GM19467 (cell line): ENCODE data around the gene CHD9.

ENCODE experiments used
- ATAC-seq: cut with Tn5 transposase; IDR thresholded peaks from one replicate; pipeline ENCODE4 v1.9.1; 2021; ENCODE audit warnings: mild to moderate bottlenecking, moderate library complexity; ENCODE audit not compliant: unreplicated experiment

Gene CHD9

DNA sequence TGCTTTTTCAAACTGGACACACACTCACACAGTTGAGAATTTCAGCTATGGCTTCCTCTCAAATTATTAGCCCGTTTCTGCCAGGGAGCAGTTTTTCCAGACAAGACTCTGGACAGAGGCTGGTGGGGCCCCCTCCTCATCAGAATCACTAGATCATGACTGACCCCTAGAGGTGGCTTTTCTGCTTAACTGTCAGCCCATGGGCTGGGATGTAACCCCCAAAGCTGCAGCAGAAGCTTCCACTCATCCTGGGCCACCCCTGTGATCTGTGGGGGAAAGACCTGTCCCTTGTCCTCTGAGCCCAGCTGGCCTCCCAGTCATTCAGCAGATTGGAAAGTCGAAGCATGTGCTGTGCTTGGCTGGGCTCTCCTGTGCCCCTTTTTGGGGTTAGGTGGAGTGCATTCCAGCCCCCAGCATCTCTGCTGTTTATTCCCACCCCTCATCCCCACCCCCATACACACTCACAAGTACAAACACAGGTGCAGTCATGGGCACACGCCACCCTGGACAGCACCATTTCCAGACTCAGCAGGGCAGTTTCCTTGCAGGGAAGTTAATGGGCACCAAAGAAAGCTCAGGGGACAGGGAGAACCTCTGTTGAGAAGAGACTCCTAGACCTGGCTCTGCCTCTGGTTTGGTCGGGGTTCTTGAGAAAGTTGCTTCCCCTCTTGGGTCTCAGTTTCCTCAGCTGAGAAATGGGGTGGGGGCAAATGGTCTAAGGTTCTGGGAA is 301.9 kb downstream of the CHD9 start:
- ATAC-seq: no peak

DNA sequence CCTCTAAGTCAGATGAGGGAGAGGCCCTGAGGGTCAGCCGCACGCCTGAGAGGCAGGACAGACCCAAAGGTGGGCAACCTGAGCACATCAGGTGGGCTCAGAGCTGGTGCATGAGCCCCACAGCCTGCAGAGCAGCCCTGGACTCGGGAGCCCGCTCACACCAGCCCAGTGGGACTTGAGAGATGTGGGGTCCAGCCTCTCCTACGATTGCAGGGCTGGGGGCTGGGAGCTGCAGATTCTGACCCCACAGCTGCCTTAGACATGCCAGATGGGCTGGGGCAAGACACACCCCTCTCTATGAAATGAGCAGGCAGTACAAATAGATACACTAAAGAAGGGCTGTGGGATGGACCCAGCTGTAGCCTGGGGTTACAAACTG is 302.4 kb downstream of the CHD9 start:
- ATAC-seq: no peak

DNA sequence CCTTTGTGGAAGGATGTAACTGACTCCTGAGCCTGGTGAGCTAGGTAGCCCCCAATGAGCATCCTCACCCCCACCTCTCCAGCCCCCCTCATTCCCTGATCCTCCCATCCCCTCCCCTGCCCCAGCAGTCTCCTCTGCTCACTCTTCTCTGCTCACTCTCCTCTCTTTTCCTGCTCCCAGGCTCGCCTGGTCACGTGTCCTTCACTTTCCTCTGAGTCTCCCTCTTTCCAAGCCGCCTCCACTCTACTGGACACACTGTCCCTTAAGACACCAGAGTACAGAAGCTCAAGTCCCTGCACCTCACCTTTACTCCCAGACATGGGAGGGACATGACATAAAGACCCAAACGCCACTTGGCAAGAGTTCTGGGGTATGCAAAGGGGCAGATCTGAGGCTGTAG is 303.2 kb downstream of the CHD9 start:
- no peak for ATAC-seq

- no peak for ATAC-seq
These were observed 304.1 kb downstream of the CHD9 start for GRCh38 chr16:53358884-53359283.

DNA sequence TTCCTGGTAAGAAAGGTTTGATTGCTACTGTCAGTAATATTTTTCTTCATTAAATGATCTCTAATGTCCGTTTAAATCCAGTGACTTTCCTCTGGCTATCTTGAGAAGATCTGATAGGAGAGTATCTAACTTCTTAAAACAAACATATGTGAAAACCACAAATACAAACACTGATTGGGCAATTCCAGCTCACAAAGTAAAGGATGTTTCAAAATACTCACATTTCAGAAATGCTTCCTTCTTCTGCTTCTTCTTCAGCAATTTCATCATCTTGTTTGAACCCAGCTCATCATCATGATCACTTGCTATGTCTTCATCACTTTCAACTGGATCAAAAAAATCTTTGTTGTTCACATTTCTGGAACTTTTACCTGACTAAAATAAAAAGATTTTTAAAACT is 315.1 kb downstream of the CHD9 start:
- no peak for ATAC-seq

GRCh38 chr16:53370827-53371226 is 316.0 kb downstream of the CHD9 start:
- ATAC-seq: no peak

- no peak for ATAC-seq
These were observed 318.4 kb downstream of the CHD9 start for GRCh38 chr16:53372992-53373871.

DNA sequence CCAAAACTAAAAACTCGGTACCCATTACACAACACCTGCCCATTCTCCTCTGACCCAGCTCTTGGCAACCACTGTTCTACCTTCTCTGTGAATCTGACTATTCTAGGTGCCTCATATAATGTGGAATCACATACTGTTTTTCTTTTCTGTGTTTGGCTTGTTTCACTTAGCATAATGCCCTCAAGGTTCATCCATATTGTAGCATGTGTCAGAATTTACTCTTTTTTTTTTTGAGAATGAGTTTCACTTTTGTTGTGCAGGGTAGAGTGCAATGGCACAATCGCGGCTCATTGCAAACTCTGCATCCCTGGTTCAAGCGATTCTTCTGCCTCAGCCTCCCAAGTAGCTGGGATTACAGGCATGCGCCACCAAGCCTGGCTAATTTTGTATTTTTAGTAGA is 320.0 kb downstream of the CHD9 start:
- no peak for ATAC-seq

- ATAC-seq: no peak
These were observed 323.3 kb downstream of the CHD9 start for GRCh38 chr16:53378138-53378537.
